Suprapubic skin (tissue), 4 donors: Measurements from ENCODE around the gene HNF1A. TPM values are rescaled to one million over a fixed set of nuclear protein-coding genes. Genes with fewer than 3 reads are reported as not detected.

Experiments
- DNase-seq, 2 donors: peaks; one replicate each; pipeline ENCODE4 v3.0.0-alpha.2; 2019; ENCODE audit warnings: low spot score in 2 of 2
- H3K27ac ChIP-seq: fragments of 200-600 bp; sonication (generic); one replicate; pipeline ENCODE4 v1.5.1; 2019
- H3K27me3 ChIP-seq: fragments of 200-600 bp; sonication (generic); one replicate; pipeline ENCODE4 v1.5.1; 2019
- H3K36me3 ChIP-seq: fragments of 200-600 bp; sonication (generic); one replicate; pipeline ENCODE4 v1.5.1; 2019
- H3K4me1 ChIP-seq: fragments of 200-600 bp; sonication (generic); one replicate; pipeline ENCODE4 v1.5.1; 2019
- H3K4me3 ChIP-seq: fragments of 200-600 bp; sonication (generic); one replicate; pipeline ENCODE4 v1.5.1; 2019; ENCODE audit warnings: mild to moderate bottlenecking
- H3K9me3 ChIP-seq: fragments of 200-600 bp; sonication (generic); one replicate; pipeline ENCODE4 v1.5.1; 2019
- CTCF ChIP-seq, 2 donors: fragments of 200-600 bp in 1 of 2; fragments of 450-650 bp in 1 of 2; sonication (generic) in 1 of 2; IDR thresholded peaks; one replicate each; pipeline ENCODE4 v1.5.1; 2016 to 2019; ENCODE audit warnings: antibody characterized with exemption in 2 of 2, mild to moderate bottlenecking in 1 of 2, moderate library complexity in 1 of 2
- EP300 ChIP-seq: sonication (generic); formaldehyde crosslinking; IDR thresholded peaks from one replicate; pipeline ENCODE4 v1.6.1; 2017; ENCODE audit warnings: antibody characterized with exemption
- POLR2A ChIP-seq, 2 donors: fragments of 450-650 bp; IDR thresholded peaks; one replicate each; pipeline ENCODE4 v1.6.1; 2017; ENCODE audit warnings: antibody characterized with exemption in 2 of 2, mild to moderate bottlenecking in 2 of 2, moderate library complexity in 2 of 2
- POLR2AphosphoS5 ChIP-seq, 3 donors: sonication (generic); formaldehyde crosslinking; IDR thresholded peaks; one replicate each; pipeline ENCODE4 v1.6.1; 2017; ENCODE audit warnings: antibody characterized with exemption in 3 of 3
- WGBS: methylation state at CpG from one replicate; pipeline ENCODE4 v1.1.5; 2018; 5-methylcytosine and 5-hydroxymethylcytosine counted together
- total RNA-seq, 4 donors: library from RNA; depleted of rRNA; stranded (reverse); fragments of >200 nt; gene quantifications; one replicate each; pipeline ENCODE4 v1.1.0, GENCODE V29; 2016

HNF1A gene
- total RNA-seq, 4 donors from 2014 or later = 0.57 TPM; not detected in 3

DNA sequence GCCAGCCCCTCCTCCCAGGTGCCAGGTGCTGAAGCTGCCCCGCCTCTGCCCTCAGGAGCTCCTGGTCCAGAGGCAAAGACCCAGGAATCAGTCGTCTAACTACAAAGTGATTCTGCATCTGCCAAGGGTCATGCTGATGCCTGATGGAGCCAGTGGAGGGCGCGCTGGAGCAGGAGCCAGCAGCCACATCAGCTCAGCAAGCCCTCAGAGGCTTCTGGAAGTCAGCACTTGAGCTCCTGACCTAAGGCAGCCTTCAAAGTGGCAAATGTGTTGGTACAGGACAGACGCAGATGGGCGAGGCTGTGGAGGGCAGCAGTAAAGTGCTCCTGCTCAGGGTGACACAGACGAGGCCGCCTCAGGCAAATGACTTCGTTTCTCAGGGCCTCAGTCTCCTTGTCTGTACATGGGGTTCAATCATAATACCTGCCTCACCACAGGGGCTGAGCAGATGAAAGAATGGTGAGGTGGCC is 27.0 kb downstream of the HNF1A start:
- no peak for DNase-seq
- WGBS = 78% methylated on average over 7 of the region's 9 CpGs
- TF ChIP-seq CTCF (IDR thresholded peaks at IDR 0.05) = peak in 1 of 2 donors; percentile 42
- TF ChIP-seq POLR2A (IDR thresholded peaks at IDR 0.05) = no peak
- TF ChIP-seq EP300 = no peak
- no peak for TF ChIP-seq POLR2AphosphoS5 (IDR thresholded peaks at IDR 0.05)
- Histone ChIP-seq H3K36me3 (peaks cover 67% of the 10 kb centered on the region), H3K9me3 (no peaks in the 10 kb centered on the region), H3K27me3 (no peaks in the 10 kb centered on the region), H3K4me1 (no peaks in the 10 kb centered on the region), H3K4me3 (no peak overlapping the region), H3K27ac (no peak overlapping the region)

DNA sequence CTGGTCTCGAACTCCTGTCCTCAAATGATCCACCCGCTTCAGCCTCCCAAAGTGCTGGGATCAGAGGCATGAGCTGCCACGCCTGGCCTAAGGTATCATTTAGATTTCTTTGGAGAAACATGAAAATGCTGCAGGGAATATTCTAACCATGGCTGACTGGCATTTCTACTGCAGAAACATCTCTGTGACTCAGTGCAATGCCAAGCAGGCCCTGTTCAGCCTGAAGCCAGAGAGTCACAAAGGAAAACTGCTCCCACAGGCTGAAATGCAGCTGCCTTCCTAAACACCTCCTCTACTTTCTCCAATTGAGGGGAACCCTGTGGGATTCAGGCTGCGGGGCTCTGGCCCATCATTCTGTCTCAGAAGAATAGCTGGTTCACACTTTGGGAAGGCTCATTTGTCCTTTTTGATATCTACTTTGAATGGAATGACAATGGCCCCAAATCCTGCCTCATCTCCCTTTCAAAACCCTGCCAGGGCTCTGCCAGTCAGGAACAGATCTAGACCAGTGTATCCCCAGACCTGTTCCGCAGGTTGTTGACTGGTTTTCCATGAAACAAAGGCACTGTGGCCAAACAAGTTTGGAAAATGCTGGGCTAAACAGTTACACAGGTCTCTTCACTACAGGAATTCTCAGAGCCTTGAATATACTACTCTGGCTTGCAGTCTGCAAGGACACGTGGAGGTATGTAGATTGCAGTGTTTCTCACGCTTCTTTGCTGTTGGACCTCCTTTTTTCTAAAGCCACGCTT is 30.2 kb downstream of the HNF1A start:
- Histone ChIP-seq H3K27ac (no peak overlapping the region), H3K36me3 (peaks cover 66% of the 10 kb centered on the region)

DNA sequence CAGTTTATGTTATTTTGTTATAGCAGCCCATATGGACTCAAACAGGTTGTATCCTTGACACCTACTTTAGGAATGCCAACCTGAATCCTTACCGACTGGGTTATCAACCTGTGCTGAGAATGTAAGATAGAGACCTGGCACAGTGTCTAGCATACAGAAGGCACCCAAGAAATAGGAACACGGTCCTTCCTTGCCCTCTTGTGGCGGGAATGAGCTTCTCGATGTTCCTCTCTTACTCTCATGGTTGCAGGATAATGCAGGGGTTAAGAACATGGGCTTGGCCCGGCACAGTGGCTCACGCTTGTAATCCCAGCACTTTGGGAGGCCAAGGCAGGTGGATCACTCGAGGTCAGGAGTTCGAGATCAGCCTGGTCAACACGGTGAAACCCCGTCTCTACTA is 31.4 kb downstream of the HNF1A start:
- 57% methylated on average over 9 of the region's 10 CpGs for WGBS
- TF ChIP-seq CTCF (IDR thresholded peaks at IDR 0.05) (peak in 1 of 2 donors; percentile 30), EP300 (no peak)
- no peaks in the 10 kb centered on the region for H3K9me3 ChIP-seq
- DNase-seq = no peak
- no peaks in the 10 kb centered on the region for H3K4me1 ChIP-seq
- H3K27me3 ChIP-seq = no peaks in the 10 kb centered on the region
- peaks cover 54% of the 10 kb centered on the region for H3K36me3 ChIP-seq
- no peak overlapping the region for H3K27ac ChIP-seq
- no peak overlapping the region for H3K4me3 ChIP-seq

More for the DNA sequence above, 30.2 kb downstream of the HNF1A start:
- Histone ChIP-seq H3K4me1 (no peaks in the 10 kb centered on the region), H3K4me3 (no peak overlapping the region), H3K27me3 (no peaks in the 10 kb centered on the region), H3K9me3 (no peaks in the 10 kb centered on the region)
- no peak for TF ChIP-seq CTCF (IDR thresholded peaks at IDR 0.05)
- TF ChIP-seq POLR2A (IDR thresholded peaks at IDR 0.05) = no peak
- no peak for TF ChIP-seq EP300
- TF ChIP-seq POLR2AphosphoS5 (IDR thresholded peaks at IDR 0.05) = no peak
- no peak for DNase-seq
- WGBS = 87% methylated on average over 8 of the region's 8 CpGs

DNA sequence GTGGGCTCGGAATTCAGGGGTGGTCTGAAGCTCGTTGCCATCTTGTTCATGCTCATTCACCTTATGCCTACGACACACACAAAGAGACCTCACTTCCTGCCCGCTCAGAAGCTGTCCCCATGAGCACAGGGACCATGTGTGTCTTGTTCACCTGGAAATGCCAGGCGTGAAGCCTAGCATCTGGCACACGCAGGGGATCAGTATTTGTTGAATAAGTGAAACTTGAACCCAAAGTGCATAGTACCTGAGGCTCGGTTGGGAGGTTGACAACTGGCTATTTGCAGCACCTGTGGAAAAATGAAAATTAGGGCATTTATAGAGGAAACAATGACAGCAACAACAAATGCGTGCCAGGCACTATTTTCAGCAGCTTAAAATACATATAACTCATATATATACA is 32.5 kb downstream of the HNF1A start:
- TF ChIP-seq CTCF (IDR thresholded peaks at IDR 0.05) (no peak), POLR2AphosphoS5 (IDR thresholded peaks at IDR 0.05) (no peak), POLR2A (IDR thresholded peaks at IDR 0.05) (no peak), EP300 (no peak)
- H3K27ac ChIP-seq = no peak overlapping the region
- WGBS = 94% methylated on average over 8 of the region's 8 CpGs
- DNase-seq = no peak
- no peak overlapping the region for H3K4me3 ChIP-seq
- H3K9me3 ChIP-seq = no peaks in the 10 kb centered on the region
- H3K27me3 ChIP-seq = no peaks in the 10 kb centered on the region
- H3K4me1 ChIP-seq = peaks cover 11% of the 10 kb centered on the region
- H3K36me3 ChIP-seq = peaks cover 52% of the 10 kb centered on the region

DNA sequence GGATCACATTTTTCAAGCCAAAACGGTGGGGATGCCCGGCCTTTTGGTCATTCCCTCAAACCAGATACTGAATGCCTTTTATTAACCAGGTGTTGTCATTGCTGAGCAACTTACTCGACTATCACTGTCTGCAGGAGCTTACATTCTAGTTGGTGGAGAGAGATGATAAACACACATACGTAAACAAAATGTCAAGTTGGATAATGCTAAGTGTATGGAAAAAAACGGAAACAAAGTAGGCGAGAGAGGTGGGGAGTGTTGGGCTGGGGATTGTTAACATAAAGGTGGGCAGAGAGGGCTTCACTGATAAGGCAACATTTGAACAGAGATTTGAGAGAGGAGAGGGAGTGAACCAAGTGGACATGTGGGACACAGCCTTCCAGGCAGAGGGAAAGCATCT is 33.5 kb downstream of the HNF1A start:
- Histone ChIP-seq H3K4me3 (no peak overlapping the region), H3K4me1 (peaks cover 13% of the 10 kb centered on the region), H3K27ac (no peak overlapping the region), H3K9me3 (no peaks in the 10 kb centered on the region), H3K36me3 (peaks cover 52% of the 10 kb centered on the region), H3K27me3 (no peaks in the 10 kb centered on the region)
- TF ChIP-seq POLR2A (IDR thresholded peaks at IDR 0.05) (no peak), EP300 (no peak), CTCF (IDR thresholded peaks at IDR 0.05) (no peak), POLR2AphosphoS5 (IDR thresholded peaks at IDR 0.05) (no peak)
- 89% methylated on average over 6 of the region's 6 CpGs for WGBS
- no peak for DNase-seq
